ENCODE measurements around the gene MCCC1. TPM values are rescaled to one million over a fixed set of nuclear protein-coding genes. Genes with fewer than 3 reads are reported as not detected.

Gene MCCC1
- 13.6 TPM for polyA plus RNA-seq (2013, experiment 1 of 4)
- polyA plus RNA-seq (2013, experiment 2 of 4), result 14.9 TPM
- polyA plus RNA-seq (2013, experiment 3 of 4), result 10.7 TPM
- 12.2 TPM for polyA plus RNA-seq (2013, experiment 4 of 4)

GRCh38 chr3:183099026-183099837 is at the start of gene MCCC1:
Gene MCCC1, minus strand, starts transcription at chr3:183099496. Its CDS starts 56 bp downstream, at chr3:183099440.
- 47 to 61% methylated on average over 60 of the region's 60 CpGs for WGBS, 2 experiments
- H3K27ac ChIP-seq (ENCODE audit: insufficient read depth, low read depth, low read length, poor library complexity, severe bottlenecking), result no peak within 1 kb of the TSS
- H3K27me3 ChIP-seq (ENCODE audit: control insufficient read depth, insufficient read depth, low read length, poor library complexity, severe bottlenecking), result no peaks in the 10 kb centered on the region
- H3K4me1 ChIP-seq (ENCODE audit: control insufficient read depth, insufficient read depth, low read length), result no peaks in the 10 kb centered on the region
- peak within 1 kb of the TSS; percentile 57 for H3K4me3 ChIP-seq (ENCODE audit: insufficient read depth, low read depth, low read length)
- no peaks in the 10 kb centered on the region for H3K9me3 ChIP-seq (ENCODE audit: control insufficient read depth, low read length)
- H3K36me3 ChIP-seq (ENCODE audit: control insufficient read depth, insufficient read depth, low read length), result no peaks in the 10 kb centered on the region

GRCh38 chr3:183148056-183148455 is 48.8 kb upstream of the MCCC1 start:
- H3K4me1 ChIP-seq (ENCODE audit: control insufficient read depth, insufficient read depth, low read length), result no peaks in the 10 kb centered on the region
- no peaks in the 10 kb centered on the region for H3K9me3 ChIP-seq (ENCODE audit: control insufficient read depth, low read length)
- no peaks in the 10 kb centered on the region for H3K36me3 ChIP-seq (ENCODE audit: control insufficient read depth, insufficient read depth, low read length)
- no peak overlapping the region for H3K27ac ChIP-seq (ENCODE audit: insufficient read depth, low read depth, low read length, poor library complexity, severe bottlenecking)
- no peaks in the 10 kb centered on the region for H3K27me3 ChIP-seq (ENCODE audit: control insufficient read depth, insufficient read depth, low read length, poor library complexity, severe bottlenecking)
- 89 to 90% methylated on average over 4 of the region's 4 CpGs for WGBS, 2 experiments
- no peak overlapping the region for H3K4me3 ChIP-seq (ENCODE audit: insufficient read depth, low read depth, low read length)

GRCh38 chr3:183144363-183144762 is 45.1 kb upstream of the MCCC1 start:
- Histone ChIP-seq H3K4me1 (ENCODE audit: control insufficient read depth, insufficient read depth, low read length) (no peaks in the 10 kb centered on the region), H3K9me3 (ENCODE audit: control insufficient read depth, low read length) (no peaks in the 10 kb centered on the region), H3K36me3 (ENCODE audit: control insufficient read depth, insufficient read depth, low read length) (no peaks in the 10 kb centered on the region), H3K27me3 (ENCODE audit: control insufficient read depth, insufficient read depth, low read length, poor library complexity, severe bottlenecking) (no peaks in the 10 kb centered on the region), H3K27ac (ENCODE audit: insufficient read depth, low read depth, low read length, poor library complexity, severe bottlenecking) (no peak overlapping the region), H3K4me3 (ENCODE audit: insufficient read depth, low read depth, low read length) (no peak overlapping the region)
- 90 to 95% methylated on average over 1 of the region's 1 CpG for WGBS, 2 experiments

- Histone ChIP-seq H3K36me3 (ENCODE audit: control insufficient read depth, insufficient read depth, low read length) (no peaks in the 10 kb centered on the region), H3K4me1 (ENCODE audit: control insufficient read depth, insufficient read depth, low read length) (no peaks in the 10 kb centered on the region), H3K9me3 (ENCODE audit: control insufficient read depth, low read length) (no peaks in the 10 kb centered on the region), H3K27ac (ENCODE audit: insufficient read depth, low read depth, low read length, poor library complexity, severe bottlenecking) (no peak overlapping the region), H3K4me3 (ENCODE audit: insufficient read depth, low read depth, low read length) (no peak overlapping the region), H3K27me3 (ENCODE audit: control insufficient read depth, insufficient read depth, low read length, poor library complexity, severe bottlenecking) (no peaks in the 10 kb centered on the region)
- WGBS, 2 experiments, result 78% methylated on average over 11 of the region's 11 CpGs
Measured at GRCh38 chr3:183142199-183142598, 42.9 kb upstream of the MCCC1 start.

GRCh38 chr3:183134844-183135243 is 35.5 kb upstream of the MCCC1 start:
- H3K27me3 ChIP-seq (ENCODE audit: control insufficient read depth, insufficient read depth, low read length, poor library complexity, severe bottlenecking), result no peaks in the 10 kb centered on the region
- no peak overlapping the region for H3K4me3 ChIP-seq (ENCODE audit: insufficient read depth, low read depth, low read length)
- 90 to 93% methylated on average over 2 of the region's 2 CpGs for WGBS, 2 experiments
- H3K36me3 ChIP-seq (ENCODE audit: control insufficient read depth, insufficient read depth, low read length), result no peaks in the 10 kb centered on the region
- no peak overlapping the region for H3K27ac ChIP-seq (ENCODE audit: insufficient read depth, low read depth, low read length, poor library complexity, severe bottlenecking)
- H3K9me3 ChIP-seq (ENCODE audit: control insufficient read depth, low read length), result no peaks in the 10 kb centered on the region
- no peaks in the 10 kb centered on the region for H3K4me1 ChIP-seq (ENCODE audit: control insufficient read depth, insufficient read depth, low read length)

GRCh38 chr3:183132409-183132808 is 33.1 kb upstream of the MCCC1 start:
- Histone ChIP-seq H3K4me3 (ENCODE audit: insufficient read depth, low read depth, low read length) (no peak overlapping the region), H3K4me1 (ENCODE audit: control insufficient read depth, insufficient read depth, low read length) (no peaks in the 10 kb centered on the region), H3K27me3 (ENCODE audit: control insufficient read depth, insufficient read depth, low read length, poor library complexity, severe bottlenecking) (no peaks in the 10 kb centered on the region), H3K9me3 (ENCODE audit: control insufficient read depth, low read length) (no peaks in the 10 kb centered on the region), H3K27ac (ENCODE audit: insufficient read depth, low read depth, low read length, poor library complexity, severe bottlenecking) (no peak overlapping the region), H3K36me3 (ENCODE audit: control insufficient read depth, insufficient read depth, low read length) (no peaks in the 10 kb centered on the region)
- WGBS, 2 experiments, result 53% methylated on average over 6 of the region's 6 CpGs

- no peaks in the 10 kb centered on the region for H3K4me1 ChIP-seq (ENCODE audit: control insufficient read depth, insufficient read depth, low read length)
- no peak overlapping the region for H3K4me3 ChIP-seq (ENCODE audit: insufficient read depth, low read depth, low read length)
- H3K27ac ChIP-seq (ENCODE audit: insufficient read depth, low read depth, low read length, poor library complexity, severe bottlenecking), result no peak overlapping the region
- H3K36me3 ChIP-seq (ENCODE audit: control insufficient read depth, insufficient read depth, low read length), result no peaks in the 10 kb centered on the region
- no peaks in the 10 kb centered on the region for H3K9me3 ChIP-seq (ENCODE audit: control insufficient read depth, low read length)
- H3K27me3 ChIP-seq (ENCODE audit: control insufficient read depth, insufficient read depth, low read length, poor library complexity, severe bottlenecking), result no peaks in the 10 kb centered on the region
- 66 to 73% methylated on average over 4 of the region's 4 CpGs for WGBS, 2 experiments
Measured at GRCh38 chr3:183131735-183132134, 32.4 kb upstream of the MCCC1 start.

GRCh38 chr3:183131186-183131725 is 32.0 kb upstream of the MCCC1 start:
- no peak overlapping the region for H3K4me3 ChIP-seq (ENCODE audit: insufficient read depth, low read depth, low read length)
- H3K27ac ChIP-seq (ENCODE audit: insufficient read depth, low read depth, low read length, poor library complexity, severe bottlenecking), result no peak overlapping the region
- no peaks in the 10 kb centered on the region for H3K36me3 ChIP-seq (ENCODE audit: control insufficient read depth, insufficient read depth, low read length)
- H3K27me3 ChIP-seq (ENCODE audit: control insufficient read depth, insufficient read depth, low read length, poor library complexity, severe bottlenecking), result no peaks in the 10 kb centered on the region
- 94 to 96% methylated on average over 4 of the region's 4 CpGs for WGBS, 2 experiments
- H3K4me1 ChIP-seq (ENCODE audit: control insufficient read depth, insufficient read depth, low read length), result no peaks in the 10 kb centered on the region
- no peaks in the 10 kb centered on the region for H3K9me3 ChIP-seq (ENCODE audit: control insufficient read depth, low read length)

- no peaks in the 10 kb centered on the region for H3K36me3 ChIP-seq (ENCODE audit: control insufficient read depth, insufficient read depth, low read length)
- H3K27ac ChIP-seq (ENCODE audit: insufficient read depth, low read depth, low read length, poor library complexity, severe bottlenecking), result no peak overlapping the region
- no peaks in the 10 kb centered on the region for H3K9me3 ChIP-seq (ENCODE audit: control insufficient read depth, low read length)
- H3K4me3 ChIP-seq (ENCODE audit: insufficient read depth, low read depth, low read length), result no peak overlapping the region
- H3K27me3 ChIP-seq (ENCODE audit: control insufficient read depth, insufficient read depth, low read length, poor library complexity, severe bottlenecking), result no peaks in the 10 kb centered on the region
- H3K4me1 ChIP-seq (ENCODE audit: control insufficient read depth, insufficient read depth, low read length), result no peaks in the 10 kb centered on the region
- 90% methylated on average over 1 of the region's 1 CpG; no CpG with 5 or more reads in 1 of the 2 experiments for WGBS, 2 experiments
Measured at GRCh38 chr3:183129243-183129642, 29.9 kb upstream of the MCCC1 start.

- H3K27me3 ChIP-seq (ENCODE audit: control insufficient read depth, insufficient read depth, low read length, poor library complexity, severe bottlenecking), result no peaks in the 10 kb centered on the region
- H3K36me3 ChIP-seq (ENCODE audit: control insufficient read depth, insufficient read depth, low read length), result no peaks in the 10 kb centered on the region
- H3K9me3 ChIP-seq (ENCODE audit: control insufficient read depth, low read length), result no peaks in the 10 kb centered on the region
- WGBS, 2 experiments, result 88 to 89% methylated on average over 2 to 3 of the region's 3 CpGs
- H3K4me3 ChIP-seq (ENCODE audit: insufficient read depth, low read depth, low read length), result no peak overlapping the region
- H3K27ac ChIP-seq (ENCODE audit: insufficient read depth, low read depth, low read length, poor library complexity, severe bottlenecking), result no peak overlapping the region
- no peaks in the 10 kb centered on the region for H3K4me1 ChIP-seq (ENCODE audit: control insufficient read depth, insufficient read depth, low read length)
Measured at GRCh38 chr3:183128709-183129108, 29.4 kb upstream of the MCCC1 start.
